Upper lobe of left lung (tissue), 6 donors: ENCODE measurements around the gene SH3PXD2A. TPM values are rescaled to one million over a fixed set of nuclear protein-coding genes. Genes with fewer than 3 reads are reported as not detected.
A peak's percentile ranks its signal among the peaks of the same experiment; 100 is the strongest.

Source experiments
- ATAC-seq, 2 donors: fragments of 200-7000 bp; cut with Tn5 transposase; one replicate each; pipeline ENCODE4 v1.9.1; 2022; ENCODE audit warnings: mild to moderate bottlenecking in 2 of 2, moderate library complexity in 2 of 2; ENCODE audit not compliant: low FRiP score in 2 of 2
- DNase-seq, 2 donors: peaks; one replicate each; pipeline ENCODE4 v3.0.0-alpha.2; 2019 to 2020
- H3K27ac ChIP-seq, 4 donors: fragments of 200-600 bp; sonication (generic); one replicate each; pipeline ENCODE4 v1.5.1; 2016 to 2019
- H3K27me3 ChIP-seq, 4 donors: fragments of 200-600 bp; sonication (generic); one replicate each; pipeline ENCODE4 v1.5.1; 2017 to 2019
- H3K36me3 ChIP-seq, 4 donors: fragments of 200-600 bp; sonication (generic); one replicate each; pipeline ENCODE4 v1.5.1; 2016 to 2019
- H3K4me1 ChIP-seq, 4 donors: fragments of 200-600 bp; sonication (generic); one replicate each; pipeline ENCODE4 v1.5.1; 2018 to 2019
- H3K4me3 ChIP-seq, 4 donors: fragments of 200-600 bp; sonication (generic); one replicate each; pipeline ENCODE4 v1.5.1; 2017 to 2019; ENCODE audit warnings: mild to moderate bottlenecking in 2 of 4, moderate library complexity in 1 of 4
- H3K9me3 ChIP-seq, 4 donors: fragments of 200-600 bp; sonication (generic); one replicate each; pipeline ENCODE4 v1.5.1; 2018 to 2019
- CTCF ChIP-seq, 6 experiments: fragments of 450-650 bp in 4 of 6; fragments of 200-600 bp in 2 of 6; sonication (generic) in 2 of 6; IDR thresholded peaks; one replicate each; pipeline ENCODE4 v1.5.1; 2016 to 2019; ENCODE audit warnings: antibody characterized with exemption in 6 of 6
- EP300 ChIP-seq, 4 donors: sonication (generic); formaldehyde crosslinking; IDR thresholded peaks; one replicate each; pipeline ENCODE4 v1.5.1; 2017; ENCODE audit warnings: antibody characterized with exemption in 4 of 4, control low read depth in 2 of 4
- POLR2A ChIP-seq, 4 donors: fragments of 450-650 bp; IDR thresholded peaks; one replicate each; pipeline ENCODE4 v1.5.1; 2016 to 2017; ENCODE audit warnings: antibody characterized with exemption in 4 of 4, mild to moderate bottlenecking in 2 of 4
- POLR2AphosphoS5 ChIP-seq, 2 donors: sonication (generic); formaldehyde crosslinking; IDR thresholded peaks; one replicate each; pipeline ENCODE4 v1.5.1; 2017; ENCODE audit warnings: antibody characterized with exemption in 2 of 2
- WGBS, 2 donors: methylation state at CpG; one replicate each; pipeline ENCODE4 v1.1.5; 2017 to 2018; 5-methylcytosine and 5-hydroxymethylcytosine counted together
- total RNA-seq, 6 donors: library from RNA; depleted of rRNA in 4 of 6; stranded (reverse); fragments of >200 nt in 4 of 6; gene quantifications; one replicate each; pipeline versions ENCODE4 v1.1.0 to v1.2.1, GENCODE V29; 2016 to 2021
- donor health status: DM: no; HTN: no; CAD: no; lungs with moderate emphysema.
- donor health status: DM: no; HTN: yes; CAD: no; lungs with severe emphysema.

SH3PXD2A gene
- total RNA-seq, 6 donors from 2014 or later, result 19.6 to 42.2 (median 30.8) TPM

- H3K9me3 ChIP-seq, result no peaks in the 10 kb centered on the region
- 88 to 90% methylated on average over 28 to 29 of the region's 29 CpGs for WGBS, 2 donors
- TF ChIP-seq EP300 (IDR thresholded peaks at IDR 0.05) (peak in 1 of 4 donors; percentile 77), CTCF (IDR thresholded peaks at IDR 0.05) (no peak), POLR2A (IDR thresholded peaks at IDR 0.05) (no peak), POLR2AphosphoS5 (IDR thresholded peaks at IDR 0.05) (peak in 1 of 2 donors; percentile 23)
- no peaks in the 10 kb centered on the region for H3K36me3 ChIP-seq
- ATAC-seq (no peak), DNase-seq (peak in 1 of 2 donors; percentile 88)
- no peak overlapping the region for H3K4me3 ChIP-seq
- no peaks in the 10 kb centered on the region for H3K27me3 ChIP-seq
- peaks cover 12 to 31% (median 18%) of the 10 kb centered on the region in 4 donors for H3K4me1 ChIP-seq
- H3K27ac ChIP-seq, result no peak overlapping the region
Observed at GRCh38 chr10:103681617-103682399, 173.6 kb downstream of the SH3PXD2A start.

- WGBS, 2 donors, result 74 to 77% methylated on average over 6 of the region's 6 CpGs
- TF ChIP-seq POLR2AphosphoS5 (IDR thresholded peaks at IDR 0.05), result no peak
- no peak for TF ChIP-seq CTCF (IDR thresholded peaks at IDR 0.05)
- TF ChIP-seq EP300 (IDR thresholded peaks at IDR 0.05), result no peak
- TF ChIP-seq POLR2A (IDR thresholded peaks at IDR 0.05), result no peak
- peaks cover 13 to 33% (median 21%) of the 10 kb centered on the region in 4 donors for H3K4me1 ChIP-seq
Observed at GRCh38 chr10:103680869-103681236, 174.5 kb downstream of the SH3PXD2A start.

GRCh38 chr10:103679096-103679790, 176.1 kb downstream of the SH3PXD2A start:
- WGBS, 2 donors, result 88 to 90% methylated on average over 2 to 4 of the region's 4 CpGs
- H3K27ac ChIP-seq, result peak overlapping the region in 2 of 4 donors; percentile 58 to 75

More at GRCh38 chr10:103680869-103681236, 174.5 kb downstream of the SH3PXD2A start:
- Histone ChIP-seq H3K27ac (no peak overlapping the region), H3K36me3 (no peaks in the 10 kb centered on the region), H3K9me3 (no peaks in the 10 kb centered on the region), H3K4me3 (no peak overlapping the region), H3K27me3 (no peaks in the 10 kb centered on the region)
- no peak for DNase-seq
- ATAC-seq, result no peak

GRCh38 chr10:103678178-103678526, 177.2 kb downstream of the SH3PXD2A start:
- TF ChIP-seq CTCF (IDR thresholded peaks at IDR 0.05), result no peak
- TF ChIP-seq POLR2A (IDR thresholded peaks at IDR 0.05), result no peak
- TF ChIP-seq EP300 (IDR thresholded peaks at IDR 0.05), result no peak
- TF ChIP-seq POLR2AphosphoS5 (IDR thresholded peaks at IDR 0.05), result peak; percentile 35 to 62
- Histone ChIP-seq H3K9me3 (no peaks in the 10 kb centered on the region), H3K4me1 (peaks cover 13 to 30% (median 23%) of the 10 kb centered on the region in 4 donors), H3K27ac (peak overlapping the region; percentile 58 to 75 (median 66)), H3K27me3 (no peaks in the 10 kb centered on the region), H3K36me3 (no peaks in the 10 kb centered on the region), H3K4me3 (peak overlapping the region in 1 of 4 donors; percentile 15)
- peak; percentile 74 to 79 for ATAC-seq
- peak in 1 of 2 donors; percentile 65 for DNase-seq
- 11 to 25% methylated on average over 5 to 12 of the region's 12 CpGs for WGBS, 2 donors

More at GRCh38 chr10:103679096-103679790, 176.1 kb downstream of the SH3PXD2A start:
- H3K36me3 ChIP-seq, result no peaks in the 10 kb centered on the region
- DNase-seq, result no peak
- peaks cover 13 to 30% (median 23%) of the 10 kb centered on the region in 4 donors for H3K4me1 ChIP-seq
- TF ChIP-seq POLR2A (IDR thresholded peaks at IDR 0.05), result no peak
- no peak for TF ChIP-seq CTCF (IDR thresholded peaks at IDR 0.05)
- no peak for TF ChIP-seq POLR2AphosphoS5 (IDR thresholded peaks at IDR 0.05)
- TF ChIP-seq EP300 (IDR thresholded peaks at IDR 0.05), result no peak
- ATAC-seq, result no peak
- no peaks in the 10 kb centered on the region for H3K27me3 ChIP-seq
- no peak overlapping the region for H3K4me3 ChIP-seq
- H3K9me3 ChIP-seq, result no peaks in the 10 kb centered on the region
